Hepatocyte (in vitro differentiated cells): ENCODE data around the gene ITPKB. TPM values are rescaled to one million over a fixed set of nuclear protein-coding genes. Genes with fewer than 3 reads are reported as not detected.

Experiments used
- DNase-seq: peaks from one replicate; pipeline ENCODE4 v3.0.0-alpha.2; 2016; ENCODE audit warnings: low spot score
- H2AFZ ChIP-seq: fragments of 200-600 bp; sonication (generic); 2 replicates; pipeline ENCODE4 v1.6.0; 2016; ENCODE audit warnings: antibody characterized with exemption, mild to moderate bottlenecking
- H3K27ac ChIP-seq: fragments of 200-600 bp; sonication (generic); 2 replicates; pipeline ENCODE4 v1.5.1; 2016; ENCODE audit warnings: mild to moderate bottlenecking
- H3K27me3 ChIP-seq: fragments of 200-600 bp; sonication (generic); 2 replicates; pipeline ENCODE4 v1.6.1; 2016
- H3K36me3 ChIP-seq: fragments of 200-600 bp; sonication (generic); replicated peaks from 2 replicates; pipeline ENCODE4 v1.5.1; 2016; ENCODE audit warnings: low read depth; ENCODE audit not compliant: insufficient read depth
- H3K4me1 ChIP-seq: fragments of 200-600 bp; sonication (generic); 2 replicates; pipeline ENCODE4 v1.5.1; 2016; ENCODE audit warnings: mild to moderate bottlenecking, moderate library complexity; ENCODE audit not compliant: insufficient read depth
- H3K4me2 ChIP-seq: fragments of 200-600 bp; sonication (generic); 2 replicates; pipeline ENCODE4 v1.6.0; 2016
- H3K4me3 ChIP-seq: fragments of 200-600 bp; sonication (generic); 2 replicates; pipeline ENCODE4 v1.5.1; 2016; ENCODE audit warnings: mild to moderate bottlenecking
- H3K79me2 ChIP-seq: fragments of 200-600 bp; sonication (generic); 2 replicates; pipeline ENCODE4 v1.6.0; 2017; ENCODE audit warnings: mild to moderate bottlenecking
- H3K9me2 ChIP-seq: fragments of 200-600 bp; sonication (generic); replicated peaks from 2 replicates; pipeline ENCODE4 v1.6.0; 2017; ENCODE audit warnings: mild to moderate bottlenecking; ENCODE audit not compliant: insufficient read depth
- H3K9me3 ChIP-seq: fragments of 200-600 bp; sonication (generic); 2 replicates; pipeline ENCODE4 v1.5.1; 2016; ENCODE audit warnings: low read depth, mild to moderate bottlenecking
- H4K20me1 ChIP-seq: fragments of 200-600 bp; sonication (generic); 2 replicates; pipeline ENCODE4 v1.6.0; 2016; ENCODE audit warnings: mild to moderate bottlenecking; ENCODE audit not compliant: insufficient read depth, poor library complexity, severe bottlenecking
- CTCF ChIP-seq: fragments of 200-600 bp; sonication (generic); IDR thresholded peaks from 2 replicates; pipeline ENCODE4 v1.5.1; 2016; ENCODE audit warnings: antibody characterized with exemption, mild to moderate bottlenecking; ENCODE audit not compliant: poor library complexity
- EZH2 ChIP-seq: fragments of 200-600 bp; sonication (generic); IDR thresholded peaks from 2 replicates; pipeline ENCODE4 v1.6.1; 2016; ENCODE audit warnings: antibody characterized with exemption, mild to moderate bottlenecking, borderline replicate concordance
- EZH2phosphoT487 ChIP-seq: fragments of 200-600 bp; sonication (generic); IDR thresholded peaks from one replicate; pipeline ENCODE4 v1.6.1; 2018; ENCODE audit warnings: antibody characterized with exemption, mild to moderate bottlenecking, low read depth, moderate library complexity; ENCODE audit not compliant: unreplicated experiment, severe bottlenecking
- WGBS: methylation state at CpG from one replicate; pipeline ENCODE4 v1.1.6; 2016; ENCODE audit warnings: low lambda C conversion rate; ENCODE audit errors: missing lambda C conversion rate; 5-methylcytosine and 5-hydroxymethylcytosine counted together
- polyA plus RNA-seq: library from polyadenylated mRNA; unstranded; fragments of >200 nt; fragmentation: Nextera tagmentation; extraction: Ambion mirVana; gene quantifications from 2 replicates; pipeline ENCODE4 v1.2.1, GENCODE V29; 2016
- total RNA-seq: library from RNA; depleted of rRNA; stranded (reverse); fragments of >200 nt; gene quantifications from 2 replicates; pipeline ENCODE4 v1.2.3, GENCODE V29; 2014

The ITPKB gene
- total and polyA plus RNA-seq, 2 experiments from 2014 or later: 11.0 to 13.8 TPM

GRCh38 chr1:226588484-226588883, 150.6 kb downstream of the ITPKB start:
- H3K79me2 ChIP-seq: no peaks in the 10 kb centered on the region
- H3K27me3 ChIP-seq: no peaks in the 10 kb centered on the region
- no peak overlapping the region for H2AFZ ChIP-seq
- no peak for TF ChIP-seq EZH2
- no peak for TF ChIP-seq CTCF
- no peak for TF ChIP-seq EZH2phosphoT487
- no peaks in the 10 kb centered on the region for H3K4me1 ChIP-seq
- H3K9me3 ChIP-seq: no peaks in the 10 kb centered on the region
- no peak overlapping the region for H3K4me2 ChIP-seq
- H3K4me3 ChIP-seq: no peak overlapping the region
- WGBS: 88% methylated on average over 2 of the region's 2 CpGs
- H3K27ac ChIP-seq: peak overlapping the region; percentile 42
- H3K9me2 ChIP-seq: no peaks in the 10 kb centered on the region
- no peaks in the 10 kb centered on the region for H4K20me1 ChIP-seq
- H3K36me3 ChIP-seq: no peaks in the 10 kb centered on the region
- no peak for DNase-seq

GRCh38 chr1:226586650-226587422, 152.2 kb downstream of the ITPKB start:
- no peaks in the 10 kb centered on the region for H3K79me2 ChIP-seq
- H3K9me3 ChIP-seq: no peaks in the 10 kb centered on the region
- H4K20me1 ChIP-seq: no peaks in the 10 kb centered on the region
- 79% methylated on average over 16 of the region's 16 CpGs for WGBS
- no peaks in the 10 kb centered on the region for H3K9me2 ChIP-seq
- DNase-seq: no peak
- no peaks in the 10 kb centered on the region for H3K36me3 ChIP-seq
- H3K4me3 ChIP-seq: no peak overlapping the region
- H3K4me1 ChIP-seq: no peaks in the 10 kb centered on the region
- TF ChIP-seq EZH2phosphoT487: no peak
- no peak for TF ChIP-seq CTCF
- TF ChIP-seq EZH2: no peak
- no peak overlapping the region for H3K4me2 ChIP-seq
- H3K27ac ChIP-seq: no peak overlapping the region
- H3K27me3 ChIP-seq: no peaks in the 10 kb centered on the region
- no peak overlapping the region for H2AFZ ChIP-seq

GRCh38 chr1:226586116-226586515, 153.0 kb downstream of the ITPKB start:
- 86% methylated on average over 7 of the region's 7 CpGs for WGBS
- Histone ChIP-seq H3K27ac (no peak overlapping the region), H3K9me2 (no peaks in the 10 kb centered on the region), H3K79me2 (no peaks in the 10 kb centered on the region), H3K9me3 (no peaks in the 10 kb centered on the region), H3K4me2 (no peak overlapping the region), H3K27me3 (no peaks in the 10 kb centered on the region), H3K36me3 (no peaks in the 10 kb centered on the region), H3K4me1 (no peaks in the 10 kb centered on the region), H4K20me1 (no peaks in the 10 kb centered on the region), H3K4me3 (no peak overlapping the region), H2AFZ (no peak overlapping the region)
- DNase-seq: no peak
- TF ChIP-seq EZH2: no peak
- TF ChIP-seq CTCF: no peak
- no peak for TF ChIP-seq EZH2phosphoT487
